K562 (cell line): ENCODE results near the gene FCRL4. TPM values are rescaled to one million over a fixed set of nuclear protein-coding genes. Genes with fewer than 3 reads are reported as not detected.

Experiments used
- ATAC-seq: fragments of 200-7000 bp; cut with Tn5 transposase; 3 replicates; pipeline ENCODE4 v1.9.1; 2020; ENCODE audit warnings: moderate library complexity
- BruUV-seq: library from RNA; stranded (reverse); fragments of 400-500 nt; replicated peaks from 2 replicates; lab custom pipeline; 2021; lab: Mats Ljungman, UMichigan
- CTCF ChIA-PET: fragments of 300-600 bp; formaldehyde crosslinking; extraction: SDS; loops from one replicate; lab custom pipeline; 2021; ENCODE audit warnings: low intra/inter-chr PET ratio; lab: Yijun Ruan, JAX
- POLR2A ChIA-PET: fragments of 300-600, 350-650 bp; sonication (Branson Sonifier 250); formaldehyde crosslinking; extraction: SDS; loops from one replicate; lab custom pipeline; 2021; ENCODE audit warnings: antibody characterized with exemption, inconsistent platforms; lab: Yijun Ruan, JAX
- DNase-seq, 4 experiments: peaks; one replicate each; pipeline versions ENCODE4 v3.0.0 to v3.0.0-alpha.2; 2011 to 2018; ENCODE audit warnings: low spot score in 3 of 4, mixed read lengths in 3 of 4; ENCODE audit errors: extremely low read depth in 1 of 4
- FAIRE-seq: peaks from 2 replicates; lab custom pipeline; 2011; peaks lifted over from hg19 to GRCh38; lab: Jason Lieb, UNC
- H2AFZ ChIP-seq: 2 replicates; pipeline ENCODE4 v1.6.0; 2011; ENCODE audit warnings: low read depth, low read length, control low read depth, inconsistent platforms
- H3K27ac ChIP-seq: fragments of 200-600 bp; 3 replicates; pipeline ENCODE4 v1.8.0; 2011; ENCODE audit warnings: low read depth, mild to moderate bottlenecking, control low read depth, inconsistent platforms, low read length, moderate library complexity, mixed read lengths; ENCODE audit errors: extremely low read depth
- H3K27me3 ChIP-seq, 2 experiments: fragments of 300-600 bp in 1 of 2; 2 replicates in 1 of 2; 3 replicates in 1 of 2; pipeline versions ENCODE4 v1.6.0 to v1.8.0; 2011; ENCODE audit warnings: inconsistent platforms in 2 of 2, low read length in 2 of 2, mild to moderate bottlenecking in 1 of 2, mixed read lengths in 1 of 2, moderate library complexity in 1 of 2; ENCODE audit not compliant: control insufficient read depth in 2 of 2, insufficient read depth in 2 of 2
- H3K36me3 ChIP-seq: fragments of 300-600 bp; 3 replicates; pipeline ENCODE4 v1.8.0; 2011; ENCODE audit warnings: mild to moderate bottlenecking, low read length, inconsistent platforms; ENCODE audit not compliant: control insufficient read depth, insufficient read depth
- H3K4me1 ChIP-seq, 2 experiments: fragments of 200-600 bp in 1 of 2; replicated peaks in 1 of 2; 2 replicates in 1 of 2; 3 replicates in 1 of 2; pipeline versions ENCODE4 v1.5.1 to v1.8.0; 2011; ENCODE audit warnings: inconsistent platforms in 2 of 2, low read length in 2 of 2, mild to moderate bottlenecking in 1 of 2, mixed read lengths in 1 of 2, moderate library complexity in 1 of 2; ENCODE audit not compliant: control insufficient read depth in 2 of 2, insufficient read depth in 2 of 2
- H3K4me2 ChIP-seq: 2 replicates; pipeline ENCODE4 v1.6.1; 2011; ENCODE audit warnings: low read length, control low read depth, inconsistent platforms, mixed read lengths; ENCODE audit not compliant: insufficient read depth
- H3K4me3 ChIP-seq: fragments of 200-600 bp; sonication (generic), shearing (Covaris generic); 2 replicates; pipeline ENCODE4 v1.5.1; 2016; ENCODE audit warnings: control low read depth, inconsistent platforms
- H3K79me2 ChIP-seq: fragments of 200-600 bp; 3 replicates; pipeline ENCODE4 v1.8.0; 2011; ENCODE audit warnings: low read length, inconsistent platforms; ENCODE audit not compliant: control insufficient read depth, insufficient read depth
- H3K9ac ChIP-seq, 2 experiments: 2 replicates each; pipeline versions ENCODE4 v1.6.0 to v1.6.1; 2011; ENCODE audit warnings: low read depth in 2 of 2, low read length in 2 of 2, control low read depth in 1 of 2, inconsistent platforms in 1 of 2, mild to moderate bottlenecking in 1 of 2, mixed read lengths in 1 of 2; ENCODE audit not compliant: insufficient read depth in 1 of 2
- H3K9me1 ChIP-seq: one replicate; pipeline ENCODE4 v1.6.0; 2011; ENCODE audit warnings: inconsistent platforms, mild to moderate bottlenecking, low read length, moderate library complexity; ENCODE audit not compliant: control insufficient read depth, insufficient read depth
- H3K9me3 ChIP-seq: replicated peaks from 2 replicates; pipeline ENCODE4 v1.5.1; 2011; ENCODE audit warnings: low read depth, low read length, inconsistent platforms; ENCODE audit not compliant: control insufficient read depth, insufficient read depth
- H4K20me1 ChIP-seq: replicated peaks from 2 replicates; pipeline ENCODE4 v1.6.1; 2011; ENCODE audit warnings: low read length, inconsistent platforms, mixed read lengths; ENCODE audit not compliant: control insufficient read depth, insufficient read depth
- ELF1 ChIP-seq: fragments of 200-800 bp; sonication (Bioruptor generic); IDR thresholded peaks from 2 replicates; pipeline ENCODE4 v1.6.1; 2016; ENCODE audit warnings: missing genetic modification characterization, missing compliant biosample characterization
- ELF2 ChIP-seq: fragments of 250-450 bp; sonication (Bioruptor Pico); IDR thresholded peaks from 2 replicates; pipeline ENCODE4 v1.5.0; 2021; ENCODE audit warnings: mild to moderate bottlenecking
- FOXP4 ChIP-seq: sonication (generic); formaldehyde crosslinking; IDR thresholded peaks from 2 replicates; pipeline ENCODE4 v1.8.0; 2022; ENCODE audit warnings: mild to moderate bottlenecking, missing genetic modification reagents, borderline replicate concordance
- MYC ChIP-seq, 2 experiments: fragments of 250-450 bp in 1 of 2; sonication (Bioruptor Pico) in 1 of 2; IDR thresholded peaks; 2 replicates each; pipeline versions ENCODE4 v1.5.1 to v1.6.1; 2012 to 2021; ENCODE audit warnings: low read depth in 2 of 2, borderline replicate concordance in 1 of 2, improper control_type of control experiment in 1 of 2, low read length in 1 of 2, mild to moderate bottlenecking in 1 of 2, moderate library complexity in 1 of 2
- NFXL1 ChIP-seq: fragments of 450-650 bp; formaldehyde crosslinking; IDR thresholded peaks from 2 replicates; pipeline ENCODE4 v1.4.0; 2021; ENCODE audit warnings: mild to moderate bottlenecking
- RBM25 ChIP-seq: fragments of 200-400 bp; formaldehyde crosslinking; IDR thresholded peaks from 2 replicates; pipeline ENCODE4 v1.6.1; 2018; ENCODE audit warnings: low read length, low read depth, moderate library complexity; ENCODE audit not compliant: severe bottlenecking
- TCFL5 ChIP-seq: fragments of 250-450 bp; sonication (Bioruptor Pico); conservative IDR thresholded peaks from 2 replicates; pipeline ENCODE4 v1.6.1; 2021; ENCODE audit warnings: mild to moderate bottlenecking, moderate library complexity, matching md5 sums
- TEAD2 ChIP-seq: fragments of 450-650 bp; IDR thresholded peaks from 2 replicates; pipeline ENCODE4 v1.6.1; 2016; ENCODE audit warnings: missing genetic modification characterization, control low read depth, missing compliant biosample characterization
- TSC22D4 ChIP-seq: fragments of 450-650 bp; IDR thresholded peaks from 2 replicates; pipeline ENCODE4 v1.6.1; 2016; ENCODE audit warnings: missing genetic modification characterization, missing biosample characterization, control low read depth
- ZBTB8A ChIP-seq: fragments of 450-650 bp; IDR thresholded peaks from 2 replicates; pipeline ENCODE4 v1.6.1; 2018; ENCODE audit warnings: mild to moderate bottlenecking, moderate library complexity; ENCODE audit not compliant: partially characterized antibody
- ZNF561 ChIP-seq: fragments of 450-650 bp; formaldehyde crosslinking; conservative IDR thresholded peaks from 2 replicates; pipeline ENCODE4 v1.4.0; 2020; ENCODE audit warnings: mild to moderate bottlenecking, moderate library complexity
- WGBS: fragments of 100-300 bp; shearing (Covaris generic); methylation state at CpG from one replicate; pipeline ENCODE4 v1.1.6; 2016; ENCODE audit warnings: low coverage, mixed read lengths; ENCODE audit not compliant: insufficient coverage; ENCODE audit errors: missing lambda C conversion rate; 5-methylcytosine and 5-hydroxymethylcytosine counted together
- in situ Hi-C: fragments of 300-500 bp; cut with MboI; formaldehyde crosslinking; loops from 4 replicates; pipeline ENCODE4 v1.15.0; 2018; ENCODE audit warnings: inconsistent platforms, mixed read lengths
- intact Hi-C: fragments of 100-400 bp; cut with micrococcal nuclease; formaldehyde crosslinking; loops from 2 replicates; pipeline ENCODE4 v1.14.2; 2022
- polyA plus RNA-seq, 8 experiments: library from polyadenylated mRNA; depleted of rRNA in 4 of 8; stranded (reverse) in 5 of 8; unstranded in 3 of 8; fragments of >200 nt; fragmentation: Nextera tagmentation in 2 of 8; fragmentation: Illumina TruSeq in 1 of 8; extraction: Ambion mirVana in 2 of 8; extraction: Trizol in 1 of 8; gene quantifications; 2 replicates each; pipeline versions ENCODE4 v1.2.1 to v1.2.3, GENCODE V29; 2011 to 2014; ENCODE audit warnings: inconsistent platforms in 1 of 8, missing spikeins in 1 of 8
- total RNA-seq, 7 experiments: library from RNA; depleted of rRNA in 6 of 7; stranded (reverse); fragments of >200 nt in 6 of 7; fragmentation: Illumina TruSeq in 2 of 7; extraction: Trizol in 2 of 7; gene quantifications; 2 replicates each; pipeline versions ENCODE4 v1.2.1 to v1.2.3, GENCODE V29; 2011 to 2021; ENCODE audit warnings: low replicate concordance in 1 of 7

Gene FCRL4
- total and polyA plus RNA-seq, 9 of the 15 experiments (the other 6 are each of a cell fraction or from before 2014, with no cell fraction given) = not detected

GRCh38 chr1:157542676-157543075 lies 55.2 kb downstream of the FCRL4 start:
- CTCF ChIA-PET = no interaction called here
- in situ Hi-C loops = no loop called here
- Histone ChIP-seq H4K20me1 (no peaks in the 10 kb centered on the region), H3K79me2 (no peaks in the 10 kb centered on the region), H3K27ac (no peak overlapping the region), H3K4me3 (no peak overlapping the region), H3K9me1 (no peaks in the 10 kb centered on the region), H3K4me1 (no peaks in the 10 kb centered on the region; a peak in 1 of 5 replicates), H2AFZ (no peak overlapping the region), H3K27me3 (peaks cover 10 to 19% of the 10 kb centered on the region in 2 experiments; a peak in 3 of 5 replicates), H3K4me2 (no peak overlapping the region), H3K9me3 (no peaks in the 10 kb centered on the region), H3K36me3 (no peaks in the 10 kb centered on the region)
- POLR2A ChIA-PET = no interaction called here
- BruUV-seq = no TSS peak
- FAIRE-seq (no peak), DNase-seq (no peak)
- 0% methylated on average over 6 of the region's 6 CpGs for WGBS
- intact Hi-C loops = no loop called here
- no peak for TF ChIP-seq RBM25
- no peak for TF ChIP-seq FOXP4 (CRISPR knock-in tag)
- TF ChIP-seq MYC (IDR thresholded peaks at IDR 0.05; ENCODE audit: low read depth, low read length) = no peak
- TF ChIP-seq MYC (CRISPR knock-in tag; IDR thresholded peaks at IDR 0.05; ENCODE audit: borderline replicate concordance, low read depth) = no peak
- TF ChIP-seq ZBTB8A = no peak
- TF ChIP-seq TEAD2 = no peak
- TF ChIP-seq ELF1 (tag) = no peak
- no peak for TF ChIP-seq ZNF561 (CRISPR knock-in tag)
- TF ChIP-seq TSC22D4 (tag) = no peak
- TF ChIP-seq TCFL5 (CRISPR knock-in tag) = no peak
- TF ChIP-seq ELF2 (CRISPR knock-in tag) = no peak
- TF ChIP-seq NFXL1 (CRISPR knock-in tag) = no peak
- TF ChIP-seq, all 486 proteins: peak for 0
- H3K9ac ChIP-seq = no peak overlapping the region
- ATAC-seq = no peak
